HEK293 (cell line): ENCODE results near the gene LYL1.

Experiments
- KLF1 ChIP-seq: fragments of 450-650 bp; formaldehyde crosslinking; IDR thresholded peaks from 2 replicates; pipeline ENCODE4 v1.5.1; 2016; ENCODE audit warnings: missing biosample characterization, missing genetic modification characterization
- MYNN ChIP-seq: fragments of 450-650 bp; formaldehyde crosslinking; IDR thresholded peaks from 2 replicates; pipeline ENCODE4 v1.5.1; 2016; ENCODE audit warnings: missing biosample characterization, missing genetic modification characterization, borderline replicate concordance
- SP2 ChIP-seq: fragments of 450-650 bp; formaldehyde crosslinking; IDR thresholded peaks from 2 replicates; pipeline ENCODE4 v1.5.1; 2016; ENCODE audit warnings: missing biosample characterization, missing genetic modification characterization
- SP7 ChIP-seq: fragments of 450-650 bp; formaldehyde crosslinking; IDR thresholded peaks from 2 replicates; pipeline ENCODE4 v1.5.1; 2016; ENCODE audit warnings: missing biosample characterization, missing genetic modification characterization
- TCF7L2 ChIP-seq: IDR thresholded peaks from 2 replicates; pipeline ENCODE4 v1.6.1; 2011; ENCODE audit warnings: low read depth, mild to moderate bottlenecking, inconsistent platforms, low read length, moderate library complexity, borderline replicate concordance
- ZBTB21 ChIP-seq: fragments of 450-650 bp; formaldehyde crosslinking; IDR thresholded peaks from 2 replicates; pipeline ENCODE4 v1.5.1; 2017; ENCODE audit warnings: missing biosample characterization, missing genetic modification characterization
- ZBTB7A ChIP-seq: fragments of 450-650 bp; formaldehyde crosslinking; IDR thresholded peaks from 2 replicates; pipeline ENCODE4 v1.5.1; 2016; ENCODE audit warnings: low read depth, missing biosample characterization, missing genetic modification characterization
- ZFP3 ChIP-seq: fragments of 450-650 bp; formaldehyde crosslinking; IDR thresholded peaks from 2 replicates; pipeline ENCODE4 v1.5.1; 2016; ENCODE audit warnings: low read depth, missing biosample characterization, missing genetic modification characterization
- ZNF2 ChIP-seq: fragments of 450-650 bp; formaldehyde crosslinking; IDR thresholded peaks from 2 replicates; pipeline ENCODE4 v1.5.1; 2016; ENCODE audit warnings: missing biosample characterization, missing genetic modification characterization
- ZNF404 ChIP-seq: fragments of 450-650 bp; formaldehyde crosslinking; IDR thresholded peaks from 2 replicates; pipeline ENCODE4 v1.5.1; 2017; ENCODE audit warnings: missing biosample characterization, missing genetic modification characterization
- ZNF433 ChIP-seq: fragments of 450-650 bp; formaldehyde crosslinking; IDR thresholded peaks from 2 replicates; pipeline ENCODE4 v1.5.1; 2016; ENCODE audit warnings: missing biosample characterization, missing genetic modification characterization, low read depth
- ZNF530 ChIP-seq: fragments of 450-650 bp; formaldehyde crosslinking; IDR thresholded peaks from 2 replicates; pipeline ENCODE4 v1.5.1; 2016; ENCODE audit warnings: low read depth, missing biosample characterization, missing genetic modification characterization
- ZNF623 ChIP-seq: fragments of 450-650 bp; formaldehyde crosslinking; IDR thresholded peaks from 2 replicates; pipeline ENCODE4 v1.5.1; 2016; ENCODE audit warnings: missing biosample characterization, missing genetic modification characterization
- ZNF654 ChIP-seq: fragments of 450-650 bp; formaldehyde crosslinking; IDR thresholded peaks from 2 replicates; pipeline ENCODE4 v1.5.1; 2016; ENCODE audit warnings: low read depth, missing biosample characterization, missing genetic modification characterization
- ZNF664 ChIP-seq: fragments of 450-650 bp; formaldehyde crosslinking; IDR thresholded peaks from 2 replicates; pipeline ENCODE4 v1.5.1; 2016; ENCODE audit warnings: missing biosample characterization, missing genetic modification characterization
- ZSCAN23 ChIP-seq: fragments of 450-650 bp; formaldehyde crosslinking; IDR thresholded peaks from 2 replicates; pipeline ENCODE4 v1.5.1; 2016; ENCODE audit warnings: missing biosample characterization, missing genetic modification characterization
- ZXDB ChIP-seq: fragments of 450-650 bp; formaldehyde crosslinking; IDR thresholded peaks from 2 replicates; pipeline ENCODE4 v1.5.1; 2016; ENCODE audit warnings: missing biosample characterization, missing genetic modification characterization
- TF ChIP-seq, protein P1 (sequence below): fragments of 450-650 bp; formaldehyde crosslinking; conservative IDR thresholded peaks from 2 replicates; pipeline ENCODE4 v1.5.1; 2016; ENCODE audit warnings: low read depth, missing biosample characterization, missing genetic modification characterization
- TF ChIP-seq, protein P2 (sequence below): fragments of 450-650 bp; formaldehyde crosslinking; IDR thresholded peaks from 2 replicates; pipeline ENCODE4 v1.5.1; 2016; ENCODE audit warnings: missing biosample characterization, missing genetic modification characterization
- TF ChIP-seq, protein P3 (sequence below): fragments of 450-650 bp; formaldehyde crosslinking; IDR thresholded peaks from 2 replicates; pipeline ENCODE4 v1.5.1; 2016; ENCODE audit warnings: missing biosample characterization, missing genetic modification characterization
- TF ChIP-seq, protein P4 (sequence below): fragments of 450-650 bp; formaldehyde crosslinking; IDR thresholded peaks from 2 replicates; pipeline ENCODE4 v1.5.1; 2016; ENCODE audit warnings: missing biosample characterization, missing genetic modification characterization
- TF ChIP-seq, protein P5 (sequence below): fragments of 450-650 bp; IDR thresholded peaks from 2 replicates; pipeline ENCODE4 v1.5.1; 2018; ENCODE audit warnings: missing biosample characterization, mild to moderate bottlenecking, missing genetic modification characterization
- TF ChIP-seq, protein P6 (sequence below): fragments of 450-650 bp; formaldehyde crosslinking; IDR thresholded peaks from 2 replicates; pipeline ENCODE4 v1.5.1; 2016; ENCODE audit warnings: missing biosample characterization, missing genetic modification characterization
- TF ChIP-seq, protein P7 (sequence below): fragments of 450-650 bp; formaldehyde crosslinking; IDR thresholded peaks from 2 replicates; pipeline ENCODE4 v1.5.1; 2016; ENCODE audit warnings: missing biosample characterization, missing genetic modification characterization

Gene LYL1

DNA sequence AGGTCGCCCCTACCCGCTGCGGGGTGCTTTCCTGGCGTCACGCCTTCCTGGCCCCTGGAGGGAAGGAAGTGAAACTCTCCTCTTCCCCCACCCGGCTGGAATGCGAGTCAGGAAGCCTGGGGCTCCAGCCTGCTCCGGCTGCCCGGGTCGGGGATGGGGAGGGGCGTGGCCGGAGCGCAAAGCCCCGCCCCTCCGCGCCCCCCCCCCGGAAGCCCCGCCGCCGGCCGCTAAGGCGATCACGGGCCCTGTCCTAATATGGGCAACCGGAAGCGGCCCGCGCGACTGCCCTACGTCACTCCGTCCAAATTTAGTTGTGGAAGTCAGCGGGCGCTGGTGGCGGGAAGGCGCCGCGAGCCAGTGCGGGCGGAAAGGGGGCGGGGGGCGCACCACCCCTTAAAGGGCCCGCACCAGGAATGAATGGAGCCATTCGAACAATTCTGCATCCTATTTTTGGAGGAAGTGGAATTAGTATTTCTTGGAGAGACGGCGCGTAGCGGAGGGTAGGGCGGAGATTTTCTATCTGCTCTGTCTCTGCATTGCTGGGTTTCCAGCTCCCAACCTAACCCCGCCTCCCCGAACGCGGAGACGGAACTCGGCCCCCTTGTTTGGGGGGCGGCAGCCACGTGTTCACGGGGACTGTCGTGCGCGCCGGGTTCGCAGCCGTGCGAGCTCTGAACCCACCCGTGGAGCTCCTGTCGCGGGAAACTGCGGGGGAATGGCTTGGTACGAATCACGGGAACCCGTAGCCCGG, 49.1 kb upstream of the LYL1 start (continued):
- TF ChIP-seq, protein P1, sequence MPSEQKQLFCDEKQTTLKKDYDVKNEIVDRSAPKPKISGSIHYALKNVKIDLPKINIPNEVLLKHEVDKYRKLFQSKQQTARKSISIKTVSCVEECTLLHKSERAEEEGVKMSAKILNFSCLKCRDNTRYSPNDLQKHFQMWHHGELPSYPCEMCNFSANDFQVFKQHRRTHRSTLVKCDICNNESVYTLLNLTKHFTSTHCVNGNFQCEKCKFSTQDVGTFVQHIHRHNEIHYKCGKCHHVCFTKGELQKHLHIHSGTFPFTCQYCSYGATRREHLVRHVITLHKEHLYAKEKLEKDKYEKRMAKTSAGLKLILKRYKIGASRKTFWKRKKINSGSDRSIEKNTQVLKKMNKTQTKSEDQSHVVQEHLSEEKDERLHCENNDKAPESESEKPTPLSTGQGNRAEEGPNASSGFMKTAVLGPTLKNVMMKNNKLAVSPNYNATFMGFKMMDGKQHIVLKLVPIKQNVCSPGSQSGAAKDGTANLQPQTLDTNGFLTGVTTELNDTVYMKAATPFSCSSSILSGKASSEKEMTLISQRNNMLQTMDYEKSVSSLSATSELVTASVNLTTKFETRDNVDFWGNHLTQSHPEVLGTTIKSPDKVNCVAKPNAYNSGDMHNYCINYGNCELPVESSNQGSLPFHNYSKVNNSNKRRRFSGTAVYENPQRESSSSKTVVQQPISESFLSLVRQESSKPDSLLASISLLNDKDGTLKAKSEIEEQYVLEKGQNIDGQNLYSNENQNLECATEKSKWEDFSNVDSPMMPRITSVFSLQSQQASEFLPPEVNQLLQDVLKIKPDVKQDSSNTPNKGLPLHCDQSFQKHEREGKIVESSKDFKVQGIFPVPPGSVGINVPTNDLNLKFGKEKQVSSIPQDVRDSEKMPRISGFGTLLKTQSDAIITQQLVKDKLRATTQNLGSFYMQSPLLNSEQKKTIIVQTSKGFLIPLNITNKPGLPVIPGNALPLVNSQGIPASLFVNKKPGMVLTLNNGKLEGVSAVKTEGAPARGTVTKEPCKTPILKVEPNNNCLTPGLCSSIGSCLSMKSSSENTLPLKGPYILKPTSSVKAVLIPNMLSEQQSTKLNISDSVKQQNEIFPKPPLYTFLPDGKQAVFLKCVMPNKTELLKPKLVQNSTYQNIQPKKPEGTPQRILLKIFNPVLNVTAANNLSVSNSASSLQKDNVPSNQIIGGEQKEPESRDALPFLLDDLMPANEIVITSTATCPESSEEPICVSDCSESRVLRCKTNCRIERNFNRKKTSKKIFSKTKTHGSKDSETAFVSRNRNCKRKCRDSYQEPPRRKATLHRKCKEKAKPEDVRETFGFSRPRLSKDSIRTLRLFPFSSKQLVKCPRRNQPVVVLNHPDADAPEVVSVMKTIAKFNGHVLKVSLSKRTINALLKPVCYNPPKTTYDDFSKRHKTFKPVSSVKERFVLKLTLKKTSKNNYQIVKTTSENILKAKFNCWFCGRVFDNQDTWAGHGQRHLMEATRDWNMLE: no peak; the same call in 1 of the 2 replicates
- TF ChIP-seq, protein P2, sequence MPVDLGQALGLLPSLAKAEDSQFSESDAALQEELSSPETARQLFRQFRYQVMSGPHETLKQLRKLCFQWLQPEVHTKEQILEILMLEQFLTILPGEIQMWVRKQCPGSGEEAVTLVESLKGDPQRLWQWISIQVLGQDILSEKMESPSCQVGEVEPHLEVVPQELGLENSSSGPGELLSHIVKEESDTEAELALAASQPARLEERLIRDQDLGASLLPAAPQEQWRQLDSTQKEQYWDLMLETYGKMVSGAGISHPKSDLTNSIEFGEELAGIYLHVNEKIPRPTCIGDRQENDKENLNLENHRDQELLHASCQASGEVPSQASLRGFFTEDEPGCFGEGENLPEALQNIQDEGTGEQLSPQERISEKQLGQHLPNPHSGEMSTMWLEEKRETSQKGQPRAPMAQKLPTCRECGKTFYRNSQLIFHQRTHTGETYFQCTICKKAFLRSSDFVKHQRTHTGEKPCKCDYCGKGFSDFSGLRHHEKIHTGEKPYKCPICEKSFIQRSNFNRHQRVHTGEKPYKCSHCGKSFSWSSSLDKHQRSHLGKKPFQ (tag by site-specific recombination): no peak
- TF ChIP-seq KLF1 (tag by site-specific recombination): peak; percentile 50; the same call in 1 of the 2 replicates
- TF ChIP-seq, protein P3, sequence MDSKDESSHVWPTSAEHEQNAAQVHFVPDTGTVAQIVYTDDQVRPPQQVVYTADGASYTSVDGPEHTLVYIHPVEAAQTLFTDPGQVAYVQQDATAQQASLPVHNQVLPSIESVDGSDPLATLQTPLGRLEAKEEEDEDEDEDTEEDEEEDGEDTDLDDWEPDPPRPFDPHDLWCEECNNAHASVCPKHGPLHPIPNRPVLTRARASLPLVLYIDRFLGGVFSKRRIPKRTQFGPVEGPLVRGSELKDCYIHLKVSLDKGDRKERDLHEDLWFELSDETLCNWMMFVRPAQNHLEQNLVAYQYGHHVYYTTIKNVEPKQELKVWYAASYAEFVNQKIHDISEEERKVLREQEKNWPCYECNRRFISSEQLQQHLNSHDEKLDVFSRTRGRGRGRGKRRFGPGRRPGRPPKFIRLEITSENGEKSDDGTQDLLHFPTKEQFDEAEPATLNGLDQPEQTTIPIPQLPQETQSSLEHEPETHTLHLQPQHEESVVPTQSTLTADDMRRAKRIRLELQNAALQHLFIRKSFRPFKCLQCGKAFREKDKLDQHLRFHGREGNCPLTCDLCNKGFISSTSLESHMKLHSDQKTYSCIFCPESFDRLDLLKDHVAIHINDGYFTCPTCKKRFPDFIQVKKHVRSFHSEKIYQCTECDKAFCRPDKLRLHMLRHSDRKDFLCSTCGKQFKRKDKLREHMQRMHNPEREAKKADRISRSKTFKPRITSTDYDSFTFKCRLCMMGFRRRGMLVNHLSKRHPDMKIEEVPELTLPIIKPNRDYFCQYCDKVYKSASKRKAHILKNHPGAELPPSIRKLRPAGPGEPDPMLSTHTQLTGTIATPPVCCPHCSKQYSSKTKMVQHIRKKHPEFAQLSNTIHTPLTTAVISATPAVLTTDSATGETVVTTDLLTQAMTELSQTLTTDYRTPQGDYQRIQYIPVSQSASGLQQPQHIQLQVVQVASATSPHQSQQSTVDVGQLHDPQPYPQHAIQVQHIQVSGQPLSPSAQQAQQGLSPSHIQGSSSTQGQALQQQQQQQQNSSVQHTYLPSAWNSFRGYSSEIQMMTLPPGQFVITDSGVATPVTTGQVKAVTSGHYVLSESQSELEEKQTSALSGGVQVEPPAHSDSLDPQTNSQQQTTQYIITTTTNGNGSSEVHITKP: no peak; the same call in 1 of the 2 replicates
- TF ChIP-seq, protein P4, sequence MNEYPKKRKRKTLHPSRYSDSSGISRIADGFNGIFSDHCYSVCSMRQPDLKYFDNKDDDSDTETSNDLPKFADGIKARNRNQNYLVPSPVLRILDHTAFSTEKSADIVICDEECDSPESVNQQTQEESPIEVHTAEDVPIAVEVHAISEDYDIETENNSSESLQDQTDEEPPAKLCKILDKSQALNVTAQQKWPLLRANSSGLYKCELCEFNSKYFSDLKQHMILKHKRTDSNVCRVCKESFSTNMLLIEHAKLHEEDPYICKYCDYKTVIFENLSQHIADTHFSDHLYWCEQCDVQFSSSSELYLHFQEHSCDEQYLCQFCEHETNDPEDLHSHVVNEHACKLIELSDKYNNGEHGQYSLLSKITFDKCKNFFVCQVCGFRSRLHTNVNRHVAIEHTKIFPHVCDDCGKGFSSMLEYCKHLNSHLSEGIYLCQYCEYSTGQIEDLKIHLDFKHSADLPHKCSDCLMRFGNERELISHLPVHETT: no peak
- TF ChIP-seq TCF7L2: no peak
- no peak for TF ChIP-seq ZNF2
- TF ChIP-seq, protein P5, sequence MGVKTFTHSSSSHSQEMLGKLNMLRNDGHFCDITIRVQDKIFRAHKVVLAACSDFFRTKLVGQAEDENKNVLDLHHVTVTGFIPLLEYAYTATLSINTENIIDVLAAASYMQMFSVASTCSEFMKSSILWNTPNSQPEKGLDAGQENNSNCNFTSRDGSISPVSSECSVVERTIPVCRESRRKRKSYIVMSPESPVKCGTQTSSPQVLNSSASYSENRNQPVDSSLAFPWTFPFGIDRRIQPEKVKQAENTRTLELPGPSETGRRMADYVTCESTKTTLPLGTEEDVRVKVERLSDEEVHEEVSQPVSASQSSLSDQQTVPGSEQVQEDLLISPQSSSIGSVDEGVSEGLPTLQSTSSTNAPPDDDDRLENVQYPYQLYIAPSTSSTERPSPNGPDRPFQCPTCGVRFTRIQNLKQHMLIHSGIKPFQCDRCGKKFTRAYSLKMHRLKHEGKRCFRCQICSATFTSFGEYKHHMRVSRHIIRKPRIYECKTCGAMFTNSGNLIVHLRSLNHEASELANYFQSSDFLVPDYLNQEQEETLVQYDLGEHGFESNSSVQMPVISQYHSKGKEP (tag by site-specific recombination): peak; percentile 26; the same call in 1 of the 2 replicates
- TF ChIP-seq ZNF623: no peak
- no peak for TF ChIP-seq ZNF530 (tag by site-specific recombination)
- TF ChIP-seq ZSCAN23 (tag by site-specific recombination): 0 out of 2 replicates have a peak, but pooled peaks have one; percentile 64
- peak; percentile 93 for TF ChIP-seq ZXDB
- TF ChIP-seq ZNF654: no peak
- TF ChIP-seq ZNF664 (tag by site-specific recombination): no peak
- TF ChIP-seq, protein P6, sequence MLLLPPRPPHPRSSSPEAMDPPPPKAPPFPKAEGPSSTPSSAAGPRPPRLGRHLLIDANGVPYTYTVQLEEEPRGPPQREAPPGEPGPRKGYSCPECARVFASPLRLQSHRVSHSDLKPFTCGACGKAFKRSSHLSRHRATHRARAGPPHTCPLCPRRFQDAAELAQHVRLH (tag by site-specific recombination): no peak
- peak; percentile 88; the same call in 1 of the 2 replicates for TF ChIP-seq ZBTB21 (tag by site-specific recombination)
- peak; percentile 54 for TF ChIP-seq ZBTB7A (tag by site-specific recombination)
- TF ChIP-seq ZNF404 (tag by site-specific recombination): no peak
- peak; percentile 88 for TF ChIP-seq SP2 (tag by site-specific recombination)
- no peak for TF ChIP-seq ZNF433 (tag by site-specific recombination)
- no peak for TF ChIP-seq MYNN (tag by site-specific recombination)
- TF ChIP-seq, protein P7, sequence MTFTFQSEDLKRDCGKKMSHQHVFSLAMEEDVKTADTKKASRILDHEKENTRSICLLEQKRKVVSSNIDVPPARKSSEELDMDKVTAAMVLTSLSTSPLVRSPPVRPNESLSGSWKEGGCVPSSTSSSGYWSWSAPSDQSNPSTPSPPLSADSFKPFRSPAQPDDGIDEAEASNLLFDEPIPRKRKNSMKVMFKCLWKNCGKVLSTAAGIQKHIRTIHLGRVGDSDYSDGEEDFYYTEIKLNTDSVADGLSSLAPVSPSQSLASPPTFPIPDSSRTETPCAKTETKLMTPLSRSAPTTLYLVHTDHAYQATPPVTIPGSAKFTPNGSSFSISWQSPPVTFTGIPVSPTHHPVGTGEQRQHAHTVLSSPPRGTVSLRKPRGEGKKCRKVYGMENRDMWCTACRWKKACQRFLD (tag by site-specific recombination): no peak
- TF ChIP-seq SP7 (tag by site-specific recombination): peak; percentile 65
- TF ChIP-seq ZFP3 (tag by site-specific recombination): no peak
